Measurements from ENCODE around the gene PRR3.

GRCh38 chr6:30511169-30511546, 45.9 kb upstream of the PRR3 start:
- TF ChIP-seq CTCF (IDR thresholded peaks at IDR 0.05) (no peak), ATF2 (CRISPR knock-in tag; IDR thresholded peaks at IDR 0.05; ENCODE audit: borderline replicate concordance, low read depth) (no peak), USF1 (CRISPR knock-in tag; IDR thresholded peaks at IDR 0.05) (no peak), JUN (CRISPR knock-in tag; IDR thresholded peaks at IDR 0.05) (no peak), TCF7 (CRISPR knock-in tag; IDR thresholded peaks at IDR 0.05; ENCODE audit: low read depth) (no peak), CREM (CRISPR knock-in tag; IDR thresholded peaks at IDR 0.05) (no peak), TEAD4 (CRISPR knock-in tag; IDR thresholded peaks at IDR 0.05) (no peak), NR1H2 (CRISPR knock-in tag; IDR thresholded peaks at IDR 0.05) (no peak)
